ENCODE data around the gene ADTRP. TPM values are rescaled to one million over a fixed set of nuclear protein-coding genes. Genes with fewer than 3 reads are reported as not detected.
"Not testable (repeated sequence)": the region's sequence is repeated elsewhere in the genome, so short reads cannot be mapped to it uniquely, and the experiment has no call there.

The ADTRP gene
- total RNA-seq, 1 donor from 2014 or later: 42.5 TPM

GRCh38 chr6:11803591-11803971 is 25.0 kb upstream of the ADTRP start:
- TF ChIP-seq, protein P1, sequence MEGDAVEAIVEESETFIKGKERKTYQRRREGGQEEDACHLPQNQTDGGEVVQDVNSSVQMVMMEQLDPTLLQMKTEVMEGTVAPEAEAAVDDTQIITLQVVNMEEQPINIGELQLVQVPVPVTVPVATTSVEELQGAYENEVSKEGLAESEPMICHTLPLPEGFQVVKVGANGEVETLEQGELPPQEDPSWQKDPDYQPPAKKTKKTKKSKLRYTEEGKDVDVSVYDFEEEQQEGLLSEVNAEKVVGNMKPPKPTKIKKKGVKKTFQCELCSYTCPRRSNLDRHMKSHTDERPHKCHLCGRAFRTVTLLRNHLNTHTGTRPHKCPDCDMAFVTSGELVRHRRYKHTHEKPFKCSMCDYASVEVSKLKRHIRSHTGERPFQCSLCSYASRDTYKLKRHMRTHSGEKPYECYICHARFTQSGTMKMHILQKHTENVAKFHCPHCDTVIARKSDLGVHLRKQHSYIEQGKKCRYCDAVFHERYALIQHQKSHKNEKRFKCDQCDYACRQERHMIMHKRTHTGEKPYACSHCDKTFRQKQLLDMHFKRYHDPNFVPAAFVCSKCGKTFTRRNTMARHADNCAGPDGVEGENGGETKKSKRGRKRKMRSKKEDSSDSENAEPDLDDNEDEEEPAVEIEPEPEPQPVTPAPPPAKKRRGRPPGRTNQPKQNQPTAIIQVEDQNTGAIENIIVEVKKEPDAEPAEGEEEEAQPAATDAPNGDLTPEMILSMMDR (IDR thresholded peaks at IDR 0.05): no peak
- intact Hi-C loops (cut with DNase I): no loop called here
- Histone ChIP-seq H3K36me3 (no peaks in the 10 kb centered on the region), H3K27ac (no peak overlapping the region), H3K4me1 (peaks cover 10% of the 10 kb centered on the region), H3K27me3 (ENCODE audit: low read depth) (no peaks in the 10 kb centered on the region), H3K9me3 (no peaks in the 10 kb centered on the region), H3K4me3 (no peak overlapping the region)
- no peak for DNase-seq
- ATAC-seq: peak in 1 of 2 donors; percentile 60

DNA sequence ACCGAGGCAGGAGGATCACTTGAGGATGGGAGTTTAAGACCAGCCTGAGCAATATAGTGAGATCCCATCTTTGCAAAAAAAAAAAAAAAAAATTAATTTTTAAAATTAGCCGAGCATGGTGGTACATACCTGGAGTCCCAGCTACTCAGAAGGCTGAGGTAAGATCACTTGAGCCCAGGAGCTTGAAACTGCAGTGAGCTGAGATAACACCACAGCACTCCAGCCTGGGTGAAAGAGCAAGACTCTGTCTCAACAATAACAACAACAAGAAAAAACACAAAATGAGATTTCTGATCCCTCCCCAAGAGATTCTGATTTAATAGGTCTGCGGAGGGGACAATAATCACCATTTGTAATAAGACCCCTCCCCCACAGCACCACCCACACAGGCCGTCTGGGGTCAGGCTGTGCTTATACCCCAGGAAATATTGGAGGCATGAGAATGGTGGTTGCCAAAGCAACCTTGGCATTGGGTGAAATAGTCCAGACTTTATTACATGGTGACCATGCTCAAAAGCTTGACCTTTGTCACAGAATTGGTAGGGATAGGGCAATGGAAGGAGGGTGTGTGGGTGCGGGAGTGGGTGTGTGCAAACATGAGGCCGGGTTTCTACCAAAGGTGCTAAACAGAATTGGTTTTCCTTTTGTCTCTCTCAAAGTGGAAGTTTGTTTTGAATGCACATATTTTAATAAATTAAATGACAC is 24.4 kb upstream of the ADTRP start:
- TF ChIP-seq, protein P1 (IDR thresholded peaks at IDR 0.05): no peak
- ATAC-seq (peak in 1 of 2 donors; percentile 40), DNase-seq (no peak)
- intact Hi-C loops (cut with DNase I): no loop called here
- Histone ChIP-seq H3K36me3 (no peaks in the 10 kb centered on the region), H3K27ac (no peak overlapping the region), H3K4me3 (no peak overlapping the region), H3K27me3 (ENCODE audit: low read depth) (no peaks in the 10 kb centered on the region), H3K9me3 (no peaks in the 10 kb centered on the region), H3K4me1 (peaks cover 10% of the 10 kb centered on the region)

DNA sequence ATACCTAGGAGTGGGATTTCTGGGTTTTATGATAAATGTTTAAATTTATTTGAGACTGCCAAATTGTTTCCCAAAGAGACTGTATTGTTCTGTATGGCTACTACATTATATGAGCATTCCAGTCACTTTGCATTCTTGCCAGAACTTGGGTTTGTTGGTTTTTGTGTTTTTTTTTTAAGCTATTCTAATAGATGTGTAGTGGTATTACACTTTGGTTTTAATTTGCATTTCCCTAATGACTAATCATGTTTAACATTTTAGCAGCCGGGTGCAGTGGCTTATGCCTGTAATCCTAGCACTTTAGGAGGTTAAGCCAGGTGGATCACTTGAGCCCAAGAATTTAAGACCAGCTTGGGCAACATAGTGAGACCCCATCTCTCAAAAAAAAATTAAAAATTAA is 21.9 kb upstream of the ADTRP start:
- H3K27me3 ChIP-seq (ENCODE audit: low read depth); H3K27ac ChIP-seq; intact Hi-C loops (cut with DNase I); DNase-seq; ATAC-seq; H3K4me3 ChIP-seq; H3K9me3 ChIP-seq; H3K36me3 ChIP-seq; H3K4me1 ChIP-seq: not testable (repeated sequence)

DNA sequence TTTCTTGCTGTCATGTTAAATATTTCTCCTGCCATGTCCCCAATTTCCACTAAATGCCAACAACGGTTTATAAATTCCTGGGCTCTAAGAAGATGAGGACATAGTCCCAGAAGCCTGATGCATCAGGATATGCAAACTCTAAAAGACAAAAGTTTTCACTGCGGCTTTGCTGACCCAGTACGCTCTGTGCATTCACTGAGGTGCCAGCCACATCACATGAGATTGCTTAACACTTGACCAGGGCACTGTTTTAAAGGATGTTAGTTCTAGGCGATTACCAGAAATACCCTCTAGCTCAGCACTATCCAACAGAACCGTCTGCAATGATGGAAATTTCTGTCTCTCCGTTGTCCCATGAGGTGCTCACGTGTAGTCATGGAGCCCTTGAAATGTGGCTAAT is 19.9 kb upstream of the ADTRP start:
- H3K4me3 ChIP-seq: no peak overlapping the region
- no peaks in the 10 kb centered on the region for H3K9me3 ChIP-seq
- no peak for DNase-seq
- H3K4me1 ChIP-seq: peaks cover 3% of the 10 kb centered on the region
- ATAC-seq: no peak
- no peaks in the 10 kb centered on the region for H3K27me3 ChIP-seq (ENCODE audit: low read depth)
- intact Hi-C loops (cut with DNase I): no loop called here
- TF ChIP-seq, protein P1 (IDR thresholded peaks at IDR 0.05): no peak
- no peaks in the 10 kb centered on the region for H3K36me3 ChIP-seq
- no peak overlapping the region for H3K27ac ChIP-seq

DNA sequence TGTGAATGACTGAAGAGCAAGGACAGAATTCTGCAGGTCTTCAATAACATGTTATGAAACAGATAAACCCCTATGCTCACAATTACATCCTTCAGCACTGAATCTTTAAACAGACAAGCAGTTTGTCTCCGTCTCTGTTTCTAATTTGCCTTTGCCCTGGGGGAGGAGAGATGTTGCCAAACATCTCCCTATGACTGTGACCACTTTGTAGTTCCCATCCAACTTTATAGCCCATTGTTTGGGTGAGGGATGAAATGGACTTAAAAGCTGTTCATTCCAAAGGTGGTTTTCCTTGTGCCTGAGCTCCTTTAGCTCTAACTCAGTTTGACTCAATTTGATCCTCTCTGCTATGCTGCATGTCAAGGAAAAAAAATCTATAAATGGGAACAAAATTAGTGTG is 19.5 kb upstream of the ADTRP start:
- no peaks in the 10 kb centered on the region for H3K36me3 ChIP-seq
- DNase-seq: no peak
- TF ChIP-seq, protein P1 (IDR thresholded peaks at IDR 0.05): no peak
- no peak overlapping the region for H3K27ac ChIP-seq
- H3K27me3 ChIP-seq (ENCODE audit: low read depth): no peaks in the 10 kb centered on the region
- H3K9me3 ChIP-seq: no peaks in the 10 kb centered on the region
- intact Hi-C loops (cut with DNase I): no loop called here
- no peak overlapping the region for H3K4me3 ChIP-seq
- no peaks in the 10 kb centered on the region for H3K4me1 ChIP-seq
- no peak for ATAC-seq

- Histone ChIP-seq H3K27me3 (ENCODE audit: low read depth) (no peaks in the 10 kb centered on the region), H3K4me3 (no peak overlapping the region), H3K27ac (no peak overlapping the region), H3K4me1 (no peaks in the 10 kb centered on the region), H3K9me3 (no peaks in the 10 kb centered on the region), H3K36me3 (no peaks in the 10 kb centered on the region)
- DNase-seq: no peak
- TF ChIP-seq, protein P1 (IDR thresholded peaks at IDR 0.05): no peak
- ATAC-seq: no peak
- intact Hi-C loops (cut with DNase I): no loop called here
Observed at GRCh38 chr6:11796829-11797228, 18.2 kb upstream of the ADTRP start.
